GM18861 (cell line): ENCODE results near the gene DBR1.

ENCODE experiments used
- ATAC-seq: cut with Tn5 transposase; IDR thresholded peaks from one replicate; pipeline ENCODE4 v1.9.1; 2021; ENCODE audit not compliant: unreplicated experiment

Gene DBR1, protein sequence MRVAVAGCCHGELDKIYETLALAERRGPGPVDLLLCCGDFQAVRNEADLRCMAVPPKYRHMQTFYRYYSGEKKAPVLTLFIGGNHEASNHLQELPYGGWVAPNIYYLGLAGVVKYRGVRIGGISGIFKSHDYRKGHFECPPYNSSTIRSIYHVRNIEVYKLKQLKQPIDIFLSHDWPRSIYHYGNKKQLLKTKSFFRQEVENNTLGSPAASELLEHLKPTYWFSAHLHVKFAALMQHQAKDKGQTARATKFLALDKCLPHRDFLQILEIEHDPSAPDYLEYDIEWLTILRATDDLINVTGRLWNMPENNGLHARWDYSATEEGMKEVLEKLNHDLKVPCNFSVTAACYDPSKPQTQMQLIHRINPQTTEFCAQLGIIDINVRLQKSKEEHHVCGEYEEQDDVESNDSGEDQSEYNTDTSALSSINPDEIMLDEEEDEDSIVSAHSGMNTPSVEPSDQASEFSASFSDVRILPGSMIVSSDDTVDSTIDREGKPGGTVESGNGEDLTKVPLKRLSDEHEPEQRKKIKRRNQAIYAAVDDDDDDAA

DNA sequence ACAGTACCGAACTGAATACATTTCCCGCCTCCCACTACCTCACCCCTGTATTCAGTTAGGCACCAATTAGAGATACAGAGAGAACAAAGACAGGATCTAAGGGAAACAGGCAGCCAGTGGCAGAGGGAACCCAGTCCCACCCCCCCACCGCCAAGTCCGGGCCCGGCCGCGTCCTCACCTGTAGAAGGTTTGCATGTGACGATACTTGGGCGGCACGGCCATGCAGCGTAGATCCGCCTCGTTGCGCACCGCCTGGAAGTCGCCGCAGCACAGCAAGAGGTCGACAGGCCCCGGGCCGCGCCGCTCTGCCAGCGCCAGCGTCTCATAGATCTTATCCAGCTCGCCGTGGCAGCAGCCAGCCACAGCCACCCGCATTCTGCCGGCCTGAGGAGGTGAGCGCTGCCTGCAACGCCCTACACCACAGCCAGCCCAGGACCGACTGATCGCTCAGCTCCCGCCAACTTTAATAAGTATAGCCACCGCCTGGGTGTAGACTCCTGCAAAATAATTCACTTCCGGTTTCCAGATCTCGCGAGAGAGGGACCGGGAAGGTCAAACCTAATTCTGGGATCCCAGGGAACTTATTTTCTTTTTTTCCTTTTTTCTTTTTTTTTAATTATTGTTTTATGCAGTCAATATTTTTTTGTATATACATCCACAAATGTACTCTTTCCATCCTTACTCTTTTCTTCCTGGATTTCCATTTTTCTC is at the start of gene DBR1:
TSS of gene DBR1 (minus strand) at position 501 of the 711 bp plus-strand sequence. CDS start at position 375, 126 bp downstream.
- ATAC-seq = peak; percentile 77

DNA sequence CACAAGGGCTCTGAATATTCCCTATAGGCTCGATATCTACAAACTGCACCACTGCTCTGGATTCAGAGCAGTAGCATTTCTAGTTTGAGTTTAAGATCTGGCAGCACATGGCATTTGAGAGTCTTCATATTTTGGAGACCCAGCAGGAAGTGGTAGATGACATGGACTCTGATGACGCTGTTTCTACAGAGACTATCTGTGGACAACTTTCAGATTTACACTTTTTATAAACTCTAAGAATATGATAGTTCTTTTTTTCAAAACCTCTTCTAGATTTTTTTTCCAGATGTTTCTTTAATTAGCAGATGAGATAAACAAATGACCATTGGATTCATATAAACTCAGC is 48.2 kb upstream of the DBR1 start:
- ATAC-seq = no peak

DNA sequence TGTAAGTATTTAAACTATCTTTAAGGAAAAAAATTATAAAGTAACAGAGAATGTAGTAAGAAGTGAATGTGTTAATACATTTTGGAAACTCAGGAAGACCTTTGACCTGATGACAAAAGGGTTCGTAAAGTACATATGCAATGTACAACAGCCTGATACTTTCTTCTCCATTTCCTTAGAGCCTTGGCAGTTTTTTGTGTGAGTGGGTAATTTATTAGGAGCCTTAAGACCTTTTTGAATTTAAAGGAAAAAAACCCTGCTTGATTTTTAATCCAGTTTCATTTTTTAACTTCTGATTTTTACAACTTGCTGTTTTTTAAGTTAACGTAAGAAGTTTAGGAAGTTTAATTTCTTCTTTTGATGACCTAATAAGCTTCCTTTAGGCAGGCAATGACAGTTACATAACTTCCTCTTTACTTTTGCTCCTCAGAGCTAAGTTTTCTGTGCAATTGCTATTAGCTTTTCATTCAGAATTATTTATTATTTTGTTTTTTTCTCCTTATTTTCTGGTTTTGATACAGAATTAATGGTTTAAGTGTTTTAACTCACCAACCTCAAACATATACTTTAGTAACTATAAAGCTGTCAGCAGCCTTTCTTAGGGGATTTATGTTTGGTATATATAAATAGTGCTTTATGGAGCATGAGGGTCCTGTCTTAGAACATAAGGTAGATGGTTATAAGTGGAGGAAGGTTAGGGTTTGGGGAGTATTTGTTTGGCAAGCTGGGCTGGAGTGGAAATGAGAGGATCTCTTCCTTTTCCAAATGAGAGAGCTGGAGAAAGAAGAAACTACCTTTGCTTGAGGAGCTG is 47.6 kb upstream of the DBR1 start:
- ATAC-seq = no peak

DNA sequence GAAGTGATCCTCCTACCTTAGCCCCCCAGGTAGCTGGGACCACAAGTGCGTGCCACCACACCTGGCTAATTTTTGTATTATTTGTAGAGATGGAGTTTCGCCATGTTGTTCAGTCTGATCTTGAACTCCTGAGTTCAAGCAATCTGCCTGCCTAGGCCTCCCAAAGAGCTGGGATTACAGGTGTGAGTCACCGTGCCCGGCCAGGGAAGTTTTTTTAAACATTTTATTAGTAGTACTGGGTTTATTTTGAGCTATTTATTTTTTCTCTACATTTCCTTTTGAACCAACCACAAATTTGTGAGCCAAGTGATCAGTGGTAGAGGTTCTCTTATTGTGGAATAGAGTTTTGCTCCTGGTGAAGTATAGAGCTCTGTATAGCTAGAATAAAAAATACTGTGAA is 46.1 kb upstream of the DBR1 start:
- no peak for ATAC-seq

DNA sequence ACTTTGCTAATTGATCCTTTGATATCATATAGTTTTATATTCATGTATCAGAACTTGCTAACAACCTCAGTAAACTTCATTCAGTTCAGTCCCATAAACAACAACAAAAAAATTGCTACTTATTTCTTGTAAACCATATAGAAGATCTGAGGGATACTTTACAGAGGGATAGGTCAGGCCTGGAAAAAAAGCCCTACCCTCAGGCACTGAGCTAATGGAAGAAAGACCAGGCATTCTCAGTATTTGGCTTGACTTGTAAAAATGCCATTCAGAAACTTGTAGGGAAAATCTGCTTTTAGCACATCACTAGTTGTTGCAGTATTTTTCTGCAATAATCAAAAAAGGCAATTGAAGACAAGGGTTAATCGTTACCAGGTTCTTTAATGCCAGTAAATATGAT is 45.5 kb upstream of the DBR1 start:
- ATAC-seq = no peak

DNA sequence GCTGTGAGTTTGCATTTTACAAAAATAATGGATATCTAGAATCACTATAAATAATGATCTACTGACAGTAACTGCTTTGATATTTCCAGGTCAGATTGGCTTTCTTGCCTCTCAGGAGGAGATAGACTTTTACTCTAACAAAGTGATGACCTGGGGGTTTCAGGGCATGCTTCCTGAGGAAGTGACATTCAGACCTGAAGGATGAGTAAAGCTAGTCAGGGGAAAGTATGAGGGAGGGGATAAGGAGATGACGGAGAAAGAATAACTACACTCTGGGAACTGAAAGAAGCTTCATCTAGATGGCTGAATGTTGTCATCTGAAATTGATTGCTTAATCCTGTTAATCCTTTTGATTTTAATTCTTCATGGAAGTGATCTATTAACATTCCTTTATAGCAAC is 44.5 kb upstream of the DBR1 start:
- no peak for ATAC-seq

DNA sequence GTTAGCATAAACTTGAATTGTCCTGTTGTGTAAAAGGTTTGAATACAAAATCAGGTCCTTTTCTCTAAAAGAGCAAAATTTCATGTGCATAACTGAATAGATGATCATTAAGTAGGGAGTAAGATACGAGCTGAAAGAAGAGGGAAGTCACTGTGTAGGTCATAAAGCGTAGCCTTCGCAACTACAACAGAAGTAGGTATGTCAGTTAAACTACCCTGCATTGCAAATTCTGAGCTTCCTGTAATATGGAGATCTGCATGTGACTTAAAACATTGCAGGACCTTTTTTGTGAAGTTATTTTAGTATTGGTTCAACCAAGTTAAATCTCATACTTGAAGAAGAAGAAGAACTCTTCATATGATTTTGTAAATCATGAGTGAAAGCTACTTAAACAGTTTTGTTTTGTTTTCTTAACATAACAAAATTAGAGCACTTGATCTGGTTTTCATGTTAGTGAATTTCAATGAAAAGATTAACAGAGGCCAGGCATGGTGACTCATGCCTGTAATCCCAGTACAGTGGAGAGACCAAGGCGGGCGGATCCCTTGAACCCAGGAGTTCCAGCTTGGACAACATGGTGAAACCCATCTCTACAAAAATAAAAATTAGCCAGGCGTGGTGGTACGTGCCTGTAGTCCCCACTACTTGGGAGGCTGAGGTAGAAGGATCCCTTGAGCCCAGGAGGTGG is 38.8 kb upstream of the DBR1 start:
- ATAC-seq = no peak

DNA sequence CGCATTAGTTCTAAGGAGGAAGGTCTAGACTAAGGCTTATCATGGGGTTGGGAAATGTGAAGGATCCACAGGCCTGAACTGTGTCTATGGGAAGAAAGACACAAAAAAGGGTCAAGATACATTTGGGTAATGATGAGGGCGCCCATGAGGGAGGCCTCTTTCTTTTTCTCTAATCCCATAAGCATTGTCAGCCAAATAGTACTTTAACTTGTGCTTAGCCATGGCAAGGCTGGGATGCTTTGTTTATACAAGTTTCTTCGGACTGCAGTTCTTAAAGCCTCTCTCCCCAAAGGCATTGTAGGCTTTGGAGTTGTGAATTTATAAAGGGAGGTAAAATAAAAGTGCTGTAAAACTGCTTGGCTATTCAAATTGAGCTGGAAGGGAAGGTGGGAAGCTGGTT is 35.8 kb upstream of the DBR1 start:
- ATAC-seq = no peak

DNA sequence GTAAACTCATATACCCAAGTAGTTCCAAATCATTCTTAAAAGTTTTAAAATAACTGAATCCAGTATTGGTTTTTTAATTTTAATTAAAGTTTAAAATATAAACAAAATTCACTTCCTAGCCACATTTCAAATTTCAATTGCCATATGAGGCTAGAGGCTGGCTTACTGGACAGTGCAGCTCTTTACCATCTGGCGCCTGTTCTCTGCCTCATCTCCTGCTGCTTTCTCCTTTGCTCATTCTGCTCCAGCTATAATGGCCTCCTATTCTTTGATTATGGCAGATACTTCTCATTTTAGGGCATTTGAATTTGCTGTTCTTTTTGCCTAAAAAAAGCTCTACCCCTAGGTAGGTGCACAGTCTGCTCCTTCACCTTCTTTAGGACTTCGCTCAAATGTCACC is 31.5 kb upstream of the DBR1 start:
- no peak for ATAC-seq

DNA sequence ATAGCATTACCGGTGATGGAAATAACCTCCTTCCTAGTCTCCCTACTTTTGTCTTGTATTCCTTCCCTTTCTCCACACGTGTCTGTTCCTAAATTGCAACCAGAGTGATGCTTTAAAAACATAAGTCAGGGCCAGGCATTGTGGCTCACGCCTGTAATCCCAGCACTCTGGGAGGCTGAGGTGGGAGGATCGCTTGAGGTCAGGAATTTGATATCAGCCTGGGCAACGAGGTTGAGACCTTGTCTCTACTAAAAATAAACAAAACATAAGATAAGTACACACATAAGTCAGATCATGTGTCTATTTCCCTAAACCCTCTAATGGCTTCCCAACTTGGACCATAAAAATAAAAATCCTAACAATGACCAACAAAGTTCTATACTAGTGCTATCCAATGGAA is 30.8 kb upstream of the DBR1 start:
- no peak for ATAC-seq

DNA sequence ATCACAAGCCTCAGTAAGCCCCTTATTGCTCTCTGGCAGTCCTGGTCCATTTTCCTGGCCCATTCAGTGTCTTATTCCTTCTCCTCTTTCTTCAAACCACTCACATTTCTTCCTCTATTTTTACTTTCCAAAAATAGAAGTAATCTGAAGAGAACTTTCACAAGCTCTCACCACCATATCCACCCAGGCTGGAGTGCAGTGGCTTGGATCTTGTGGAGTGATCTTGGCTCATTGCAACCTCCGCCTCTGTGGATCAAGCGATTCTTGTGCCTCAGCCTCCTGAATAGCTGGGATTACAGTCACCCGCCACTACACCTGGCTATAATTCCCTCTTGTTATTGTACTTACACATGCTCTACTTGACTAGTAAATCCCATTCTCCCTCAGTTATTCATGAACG is 29.2 kb upstream of the DBR1 start:
- no peak for ATAC-seq

DNA sequence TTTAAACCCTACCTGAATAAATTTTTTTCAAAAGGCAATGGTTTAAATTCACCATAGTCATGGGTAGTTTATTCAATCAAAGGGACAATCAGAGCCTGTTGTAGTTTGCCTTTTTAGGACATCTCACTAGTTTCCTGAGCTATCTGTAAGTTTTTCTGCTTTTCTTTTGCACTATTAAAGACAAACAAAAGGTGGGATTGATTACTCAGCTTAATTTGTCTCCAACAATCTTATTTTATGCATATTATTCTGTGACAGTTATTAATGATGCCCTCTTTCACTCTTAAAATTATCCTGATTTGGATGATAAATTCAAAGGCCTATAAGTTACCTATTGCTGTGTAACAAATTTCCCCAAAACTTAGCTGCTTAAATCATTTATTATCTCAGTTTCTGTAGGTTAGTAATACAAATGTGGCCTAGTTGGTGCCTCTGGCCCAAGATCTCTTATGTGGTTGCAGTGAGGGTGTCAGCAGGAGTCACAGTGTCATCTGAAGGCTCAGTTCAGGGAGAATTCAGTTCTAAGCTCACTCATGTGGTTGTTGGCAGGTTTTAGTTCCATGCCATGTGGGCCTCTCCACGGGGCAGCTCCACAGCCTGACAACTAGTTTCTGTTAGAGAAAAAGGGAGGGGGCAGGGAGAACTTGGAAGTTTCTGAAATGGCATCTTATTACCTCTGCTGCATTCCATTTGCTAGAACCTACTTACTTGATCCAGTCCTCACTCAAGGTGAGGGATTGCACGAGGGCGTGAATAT is 28.4 kb upstream of the DBR1 start:
- ATAC-seq = no peak

DNA sequence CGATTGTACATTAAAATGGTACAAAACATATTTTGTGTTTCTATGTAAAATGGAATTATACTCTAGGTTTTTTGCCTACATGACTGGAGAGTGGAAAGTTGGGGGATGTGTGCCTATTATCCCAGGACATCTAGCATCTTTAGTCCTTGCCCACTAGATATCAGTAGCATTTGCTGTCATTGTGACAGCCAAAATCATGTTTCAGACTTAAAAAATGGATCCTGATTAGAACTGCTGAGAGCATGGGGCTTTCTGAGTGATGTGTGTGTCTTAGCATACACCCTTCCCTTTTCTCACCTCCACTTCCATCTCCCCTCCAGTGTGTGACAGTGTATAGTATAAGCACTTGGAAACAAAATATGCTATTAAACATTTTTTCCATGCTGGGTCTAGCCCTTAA is 25.7 kb upstream of the DBR1 start:
- ATAC-seq = no peak

DNA sequence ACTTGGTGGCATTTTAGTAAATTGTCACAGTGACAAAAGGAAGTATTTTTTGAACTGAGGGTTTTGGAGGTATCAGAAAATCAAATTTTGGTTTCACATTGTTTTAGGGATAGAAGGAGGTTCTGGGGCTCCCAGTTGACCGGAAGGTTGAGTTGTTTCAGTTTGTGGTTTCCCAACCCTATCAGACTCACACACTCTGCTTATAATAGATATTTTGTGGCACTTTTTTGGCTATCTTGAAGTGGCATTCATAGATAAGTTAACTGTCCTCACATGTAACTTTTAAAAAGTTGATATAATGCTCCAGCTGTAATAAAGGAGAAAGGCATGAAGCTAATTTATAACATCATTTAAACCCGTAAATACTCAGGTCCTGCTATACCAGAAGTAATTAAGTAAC is 25.1 kb upstream of the DBR1 start:
- no peak for ATAC-seq

DNA sequence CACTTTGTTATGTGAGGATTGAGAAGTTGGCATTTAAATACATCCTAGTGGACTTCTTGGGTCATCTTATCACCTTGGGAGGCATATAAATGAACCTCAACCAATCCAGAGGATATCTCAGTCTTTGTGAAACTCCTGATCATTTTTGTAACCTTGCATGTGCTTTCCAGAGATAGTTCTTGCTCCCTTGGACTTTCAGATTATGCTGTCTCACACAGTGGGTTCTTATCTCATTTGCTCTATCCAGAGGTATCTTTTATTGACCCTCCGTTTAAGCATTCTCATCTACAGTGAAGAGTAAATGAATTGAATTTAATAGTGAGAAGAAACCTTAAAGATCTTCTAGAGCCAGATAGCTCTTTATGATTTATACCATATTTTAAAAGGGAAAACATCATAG is 22.8 kb upstream of the DBR1 start:
- no peak for ATAC-seq

DNA sequence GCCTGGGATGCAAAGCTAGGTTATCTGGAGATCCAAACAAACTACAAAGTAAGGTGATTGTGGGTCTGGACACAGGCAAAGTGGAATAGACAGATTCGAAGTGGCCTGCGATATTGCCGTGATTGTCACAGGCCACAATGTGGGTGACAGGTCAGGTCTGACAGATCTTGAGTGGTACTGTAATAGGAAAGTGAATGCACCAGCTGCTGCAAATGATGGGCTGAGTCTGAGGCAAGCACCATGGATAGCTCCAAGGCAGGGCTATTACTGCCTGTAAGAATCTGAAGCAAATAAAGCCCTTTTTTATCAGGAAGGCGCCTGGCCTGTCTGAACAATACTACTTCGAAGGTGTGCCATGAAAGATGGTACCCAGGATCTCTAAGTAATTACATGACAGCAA is 22.3 kb upstream of the DBR1 start:
- no peak for ATAC-seq

DNA sequence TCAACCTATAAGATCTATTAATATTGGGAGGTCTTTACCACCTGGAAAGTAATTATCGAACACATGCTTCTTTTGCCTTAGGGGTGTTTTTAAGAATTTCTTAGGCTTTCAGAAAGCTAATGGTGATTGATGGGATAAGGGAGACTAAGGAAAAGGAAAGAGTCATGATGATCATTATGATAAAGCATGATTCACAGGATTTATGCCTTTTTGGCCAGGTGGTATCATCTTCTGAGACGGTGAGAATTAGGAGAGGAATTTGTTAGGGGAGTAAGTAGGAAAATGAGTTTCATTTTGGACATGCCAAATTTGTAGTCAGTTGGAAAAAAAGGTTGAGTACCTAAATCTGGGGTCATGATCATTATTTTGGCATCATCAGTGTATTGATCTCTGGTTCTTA is 21.3 kb upstream of the DBR1 start:
- no peak for ATAC-seq

DNA sequence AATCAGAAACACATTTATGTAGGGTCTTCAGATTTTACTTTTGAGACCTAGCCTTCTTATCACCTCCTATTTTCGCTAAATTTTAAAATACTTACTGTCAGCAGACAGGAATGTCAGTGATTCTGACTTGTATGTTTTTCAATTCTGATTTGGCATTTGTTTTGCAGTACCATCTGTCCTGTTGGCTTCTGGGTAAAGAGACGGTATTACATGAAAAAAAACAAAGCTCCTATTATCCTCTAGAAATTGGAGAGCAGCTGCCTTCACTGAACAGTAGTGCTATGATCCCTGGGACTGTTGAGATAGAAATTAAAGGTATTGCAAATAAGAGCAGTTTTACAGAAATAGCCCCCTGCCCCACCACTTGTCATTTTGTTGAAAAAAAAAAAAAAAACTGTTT is 20.8 kb upstream of the DBR1 start:
- ATAC-seq = no peak

DNA sequence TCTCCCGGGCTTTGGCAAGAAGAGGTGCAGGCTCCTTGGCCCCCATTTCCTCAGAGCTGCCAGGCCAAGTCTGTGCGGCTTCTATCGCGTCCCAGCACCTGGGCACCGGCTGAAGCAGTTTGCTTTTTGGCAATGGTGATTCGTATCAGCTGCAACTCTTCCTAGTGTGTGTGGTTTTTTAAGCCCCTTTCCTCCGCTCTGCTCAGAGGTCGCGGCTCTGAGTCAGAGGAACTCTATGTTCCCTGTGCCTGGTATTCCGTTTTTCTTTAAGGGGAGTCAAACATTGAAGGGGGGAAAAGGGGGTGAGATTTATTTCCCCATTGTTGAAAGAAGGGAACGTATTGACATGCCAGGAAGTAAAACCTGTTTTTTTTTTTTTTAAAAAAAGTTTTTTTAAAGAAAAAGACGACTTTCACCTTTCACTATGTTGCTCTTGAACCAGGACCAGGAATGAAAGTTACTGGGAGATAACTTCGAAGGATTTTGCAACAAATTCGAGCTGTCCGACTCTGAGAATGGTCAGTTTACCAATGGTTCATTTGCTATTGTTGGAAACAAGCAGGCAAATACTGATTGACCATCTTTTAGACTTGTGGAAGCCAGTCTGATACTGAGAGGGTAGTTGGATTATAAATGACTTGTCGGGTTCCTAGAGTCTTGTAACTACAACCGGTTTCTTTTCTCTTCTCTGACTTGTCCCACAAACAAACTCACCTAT is 13.5 kb upstream of the DBR1 start:
- peak; percentile 17 for ATAC-seq
